Stimulated activated CD8-positive, alpha-beta memory T cell treated with anti-CD3 and anti-CD28 coated beads, Interleukin-7, amount 100 ng/mL, for 4 hours (primary cell): ENCODE data around the gene CD247.

Experiments
- DNase-seq, 2 donors: peaks; one replicate each; pipeline ENCODE4 v3.0.0-alpha.2; 2020; ENCODE audit warnings: low read depth in 2 of 2

CD247 gene

DNA sequence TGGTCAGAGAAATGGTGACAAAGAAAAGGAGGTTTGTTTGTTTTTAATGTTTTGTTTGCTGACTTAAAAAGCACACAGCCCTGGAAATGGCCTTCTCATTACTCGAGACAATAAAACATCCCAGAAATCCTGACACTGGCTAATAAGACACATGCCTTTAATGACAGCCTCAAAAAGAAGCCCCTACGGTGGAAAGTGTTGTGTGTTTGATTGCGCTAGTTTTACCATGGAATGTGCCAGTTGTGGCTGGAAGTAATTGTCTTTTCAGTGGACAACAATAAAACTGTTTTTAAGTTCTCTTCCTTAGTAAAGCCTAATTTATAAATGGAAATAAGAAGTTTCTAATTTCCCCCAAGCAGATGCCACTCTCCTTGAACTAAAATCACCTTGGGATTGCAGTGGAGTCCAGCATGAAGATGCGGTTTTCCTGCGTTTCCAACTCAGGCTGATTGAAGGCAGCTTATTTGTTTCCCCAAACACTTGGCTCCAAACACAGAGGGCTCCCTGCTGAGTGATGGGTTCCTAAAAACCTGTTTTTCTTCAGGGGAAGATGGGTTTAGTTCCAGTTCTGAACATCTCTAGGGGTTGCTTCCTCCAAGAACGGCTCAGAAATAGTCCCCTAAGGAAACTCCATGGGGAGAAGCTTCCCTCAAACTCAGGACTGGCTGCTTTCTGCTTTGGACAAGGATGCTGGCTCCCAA is 54.3 kb downstream of the CD247 start:
- no peak for DNase-seq

DNA sequence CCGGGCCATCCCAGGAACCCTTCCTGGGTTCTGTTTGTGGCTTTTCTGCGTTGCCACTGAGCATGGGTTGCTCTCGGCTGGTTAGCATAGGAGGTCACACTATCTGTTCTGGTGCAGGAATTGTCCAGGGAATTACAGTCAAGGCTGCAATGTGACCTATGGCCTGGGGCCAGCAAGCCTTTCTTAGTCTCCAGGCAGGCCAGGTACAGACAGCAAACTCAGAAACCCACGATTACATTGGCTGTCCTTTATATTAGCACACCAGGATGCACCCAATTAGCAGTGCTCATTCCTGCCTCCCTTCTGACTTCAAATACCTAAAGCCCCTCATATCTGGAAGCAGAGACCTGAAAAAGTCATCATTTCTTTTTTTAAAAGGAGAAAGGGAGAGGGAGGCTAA is 55.2 kb downstream of the CD247 start:
- DNase-seq, result no peak

DNA sequence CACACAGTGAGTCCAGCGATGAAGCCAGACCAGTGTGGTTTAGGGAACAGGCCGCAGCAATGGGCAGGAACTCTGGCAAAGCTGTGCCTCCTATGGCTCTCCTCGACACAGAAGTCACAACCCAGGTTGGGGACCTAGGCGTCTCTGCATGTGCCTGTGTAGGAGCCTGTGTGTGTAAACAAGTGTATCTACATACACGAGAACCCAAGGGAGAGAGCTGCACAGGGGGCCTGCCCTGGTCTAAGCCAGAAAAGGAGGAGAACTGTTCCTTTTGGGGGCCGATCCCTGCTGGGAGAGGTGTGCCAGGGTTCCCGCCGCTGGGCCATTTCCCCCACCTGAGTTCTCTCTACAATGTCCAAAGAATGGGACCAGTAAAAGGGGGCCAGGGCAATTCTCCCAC is 56.0 kb downstream of the CD247 start:
- DNase-seq, result no peak

DNA sequence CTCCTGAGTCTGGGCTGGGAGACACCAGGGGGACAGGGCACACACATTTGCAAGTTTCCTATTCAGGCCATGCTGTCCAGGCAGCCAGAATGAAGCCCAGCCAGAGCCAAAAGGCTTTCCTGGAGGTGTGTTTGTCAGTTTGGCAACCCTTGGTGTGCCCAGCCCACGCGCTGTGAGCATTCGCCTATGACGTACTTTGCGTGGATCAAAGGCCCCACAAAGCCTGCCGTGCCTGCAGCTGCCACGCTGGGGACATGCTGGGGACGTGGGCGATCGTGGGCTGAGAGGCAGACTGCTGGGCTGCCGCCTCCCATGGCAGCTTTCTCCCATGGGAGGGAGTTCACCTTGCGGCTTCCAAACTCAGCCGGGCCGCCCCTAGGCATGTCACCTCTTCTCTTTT is 57.5 kb downstream of the CD247 start:
- DNase-seq, result peak; percentile 50 to 66

DNA sequence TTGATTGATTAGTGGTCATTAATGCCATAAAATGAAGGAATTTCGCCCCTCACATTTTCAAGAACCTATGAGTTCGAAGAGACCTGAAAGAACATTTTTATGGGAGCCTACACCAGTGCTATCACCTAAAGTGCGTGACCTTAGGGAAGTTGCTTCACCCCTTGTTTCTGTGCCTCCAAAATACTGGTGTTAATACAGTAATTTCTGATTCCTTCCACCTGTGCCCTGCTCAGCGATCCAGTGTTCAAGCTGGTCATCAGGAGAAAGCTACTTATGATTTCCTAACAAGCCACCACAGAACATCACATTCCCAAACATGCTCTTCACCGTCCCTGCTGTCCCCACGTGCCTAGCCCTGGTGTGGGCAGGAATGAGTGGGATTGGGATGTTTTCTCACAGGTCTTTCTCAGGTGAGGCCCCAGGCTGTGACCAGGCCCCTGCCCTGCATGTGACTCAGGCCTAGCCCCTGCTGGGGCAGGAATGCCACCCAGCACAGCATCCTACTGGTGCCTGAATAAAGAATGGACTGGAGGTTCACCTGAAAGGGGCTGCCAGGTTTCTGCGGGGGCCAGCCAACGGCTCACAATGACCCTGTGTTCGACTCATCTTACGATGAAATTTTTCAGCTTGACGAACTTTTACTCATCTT is 60.3 kb downstream of the CD247 start:
- DNase-seq, result no peak

DNA sequence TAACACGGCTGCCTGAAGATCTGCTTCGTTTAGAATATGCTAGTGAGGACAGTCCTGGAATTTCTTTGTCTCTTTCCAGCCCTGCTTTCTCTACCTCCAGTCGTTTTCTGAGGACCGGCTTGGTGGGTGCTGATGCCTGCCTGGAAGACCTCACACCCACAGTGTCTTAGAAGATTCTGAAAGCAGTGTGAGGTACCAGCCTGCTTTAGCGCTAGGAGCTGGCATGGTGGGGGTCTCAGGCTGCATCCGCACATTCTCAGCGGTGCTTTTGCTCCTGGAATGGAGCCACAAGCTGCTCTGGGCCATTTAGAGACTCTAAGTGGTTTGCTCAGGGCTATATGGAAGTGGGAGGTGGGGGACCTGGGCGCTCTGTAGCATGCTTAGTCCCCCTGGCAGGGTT is 61.4 kb downstream of the CD247 start:
- no peak for DNase-seq

DNA sequence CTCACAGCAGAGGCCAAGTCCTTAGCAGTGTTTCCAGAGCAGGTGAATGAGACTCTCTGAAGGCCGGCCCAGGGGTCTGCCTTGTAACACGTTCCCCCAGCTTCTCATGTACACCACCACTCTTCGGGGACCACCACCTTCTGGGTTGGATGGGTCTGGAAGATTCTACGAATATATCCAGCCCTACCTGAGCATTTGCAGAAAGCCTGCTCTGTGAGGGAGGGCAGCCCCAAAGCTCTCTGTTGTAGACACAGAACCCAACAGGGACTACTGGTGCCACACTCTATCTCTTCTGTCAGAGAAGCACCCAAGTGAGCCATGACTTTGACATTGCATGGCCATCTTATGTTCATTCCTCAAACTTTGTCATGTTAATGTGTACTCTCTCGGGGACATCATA is 61.8 kb downstream of the CD247 start:
- no peak for DNase-seq

DNA sequence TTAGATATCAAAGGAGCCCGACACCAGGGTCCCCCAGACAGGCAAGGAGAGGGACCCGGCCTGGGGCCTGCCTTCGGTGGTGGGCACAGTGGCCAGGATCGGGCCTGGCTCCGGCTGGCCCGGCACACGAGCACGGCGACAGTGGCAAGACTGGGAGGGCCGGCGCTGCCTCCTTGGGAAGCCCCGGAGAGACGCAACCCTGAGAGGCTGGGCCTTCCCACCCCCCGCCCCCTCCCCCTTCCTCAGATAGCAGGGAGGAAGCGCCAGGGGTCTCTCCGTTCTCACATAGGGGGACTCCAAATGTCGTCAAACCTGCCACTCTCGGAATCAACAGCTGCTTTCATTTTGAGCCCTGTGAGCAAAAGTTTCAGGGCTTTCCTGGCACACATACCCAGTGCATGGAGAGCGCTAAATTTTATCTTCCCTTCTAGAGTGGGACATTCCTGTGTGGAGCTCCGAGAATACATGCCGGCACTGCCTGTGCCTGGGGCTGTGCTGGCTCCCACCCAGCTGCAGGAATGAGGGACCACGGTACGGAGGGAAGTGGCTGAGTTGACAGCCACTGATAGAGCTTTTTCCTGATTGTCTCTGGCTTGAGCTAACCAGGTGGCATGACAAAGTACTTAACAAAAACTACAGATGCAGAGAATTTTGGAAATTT is 62.4 kb downstream of the CD247 start:
- no peak for DNase-seq

DNA sequence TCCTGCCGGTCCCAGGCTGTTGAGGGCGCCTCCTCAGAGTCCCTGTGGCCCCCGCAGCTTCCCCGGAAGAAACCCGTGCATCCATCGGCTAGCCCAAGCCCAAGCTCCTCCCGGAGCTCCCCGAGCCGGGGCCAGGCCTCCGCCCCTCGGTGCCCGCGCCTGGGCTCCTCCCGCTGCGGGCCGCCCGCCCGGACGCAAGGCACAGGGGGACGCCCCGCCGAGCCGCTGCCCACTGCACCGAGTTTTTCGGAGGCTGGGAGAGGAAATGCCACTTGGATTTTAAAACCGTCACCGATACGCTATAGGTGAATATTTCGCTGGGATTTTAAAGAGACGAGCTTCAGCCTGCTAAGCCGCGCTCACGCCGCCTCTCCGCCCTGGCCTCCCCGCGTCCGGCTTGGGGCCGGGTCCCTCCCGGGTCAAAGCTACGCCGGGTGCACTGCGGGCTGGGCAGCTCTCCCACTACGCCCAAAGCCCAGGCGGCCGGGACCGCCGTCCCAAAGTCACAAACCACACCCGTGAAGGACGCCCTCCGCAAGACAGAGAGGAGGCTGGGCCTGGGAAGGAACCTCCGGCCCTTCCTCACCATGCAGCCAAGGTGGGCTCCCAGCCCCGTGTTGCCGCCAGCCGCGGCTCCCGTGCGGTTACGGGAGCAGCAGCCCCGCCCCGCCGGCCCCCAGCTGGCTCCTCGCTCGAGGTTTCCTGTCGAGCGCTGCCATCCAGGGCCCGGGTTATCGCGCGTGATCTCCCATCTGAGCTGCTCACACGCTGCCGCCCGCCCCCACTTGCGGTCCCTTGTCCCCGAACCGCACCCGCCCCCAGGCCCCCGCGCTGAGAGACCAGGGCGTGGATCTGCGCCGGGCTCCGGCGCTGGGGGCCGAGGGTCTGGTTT is 63.2 kb downstream of the CD247 start:
- peak; percentile 65 to 77 for DNase-seq

DNA sequence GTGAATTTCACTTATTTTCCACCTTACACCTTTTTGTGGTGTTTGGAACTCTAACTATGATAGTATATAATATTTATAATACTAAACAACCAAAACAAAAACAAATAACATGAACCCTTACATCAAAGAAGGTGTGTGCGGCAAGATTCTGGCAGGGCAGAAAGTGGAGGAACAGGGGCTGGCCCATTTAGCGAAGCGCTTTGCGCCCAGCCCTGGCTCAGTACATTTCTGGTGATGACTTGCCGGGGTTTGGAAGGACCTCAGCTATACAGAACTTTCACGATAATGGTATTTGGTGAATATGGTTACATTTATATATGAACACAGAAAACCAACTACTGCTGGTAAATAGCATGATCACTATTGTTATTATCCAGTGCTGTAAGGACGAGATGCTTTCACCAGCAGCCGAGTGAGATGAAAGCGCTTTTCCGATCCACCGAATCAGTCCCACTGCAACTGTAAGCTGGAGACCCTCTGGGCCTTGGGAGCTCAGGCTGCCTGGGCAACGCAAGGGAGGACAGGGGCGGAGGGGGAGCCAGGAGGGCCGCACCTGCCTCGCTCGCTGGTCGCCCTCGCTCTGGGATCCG is 63.9 kb downstream of the CD247 start:
- no peak for DNase-seq

DNA sequence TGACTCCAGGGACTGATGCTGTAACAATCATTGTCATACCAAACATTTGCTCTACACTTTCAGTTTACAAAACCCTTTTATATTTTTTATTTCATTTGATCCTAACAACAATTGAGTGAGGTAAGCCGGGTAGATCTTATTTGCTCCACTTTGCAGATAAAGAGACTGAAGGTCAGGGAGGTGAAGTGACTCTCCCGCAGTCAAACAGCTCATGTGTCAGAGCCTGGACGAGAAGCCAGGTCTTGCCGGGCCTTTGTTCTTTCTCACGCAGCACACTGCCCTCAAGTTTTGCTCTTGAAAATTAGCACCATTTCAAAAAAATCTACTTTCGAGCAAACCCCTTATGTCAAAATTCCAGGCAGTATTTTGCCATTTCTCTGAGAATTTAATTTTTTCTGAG is 65.2 kb downstream of the CD247 start:
- no peak for DNase-seq

DNA sequence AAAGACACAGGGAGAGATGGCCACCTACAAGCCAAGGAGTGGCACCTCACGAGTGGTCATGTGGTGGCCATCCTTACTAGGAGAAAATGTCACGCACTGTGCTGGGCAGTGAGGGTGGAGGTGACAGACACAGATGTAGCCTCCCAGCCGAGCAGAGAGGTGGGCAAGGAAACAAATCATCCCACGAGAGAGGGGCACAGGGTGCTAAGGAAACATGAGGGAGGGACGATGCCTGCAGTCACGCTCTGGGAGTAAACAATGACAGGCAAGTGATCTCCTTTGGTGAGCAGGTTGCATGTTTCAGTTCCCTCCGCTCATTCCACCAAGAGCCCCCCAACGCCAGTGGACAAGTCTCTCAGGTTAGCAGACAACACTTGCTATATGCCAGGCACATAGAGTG is 65.8 kb downstream of the CD247 start:
- DNase-seq, result no peak

DNA sequence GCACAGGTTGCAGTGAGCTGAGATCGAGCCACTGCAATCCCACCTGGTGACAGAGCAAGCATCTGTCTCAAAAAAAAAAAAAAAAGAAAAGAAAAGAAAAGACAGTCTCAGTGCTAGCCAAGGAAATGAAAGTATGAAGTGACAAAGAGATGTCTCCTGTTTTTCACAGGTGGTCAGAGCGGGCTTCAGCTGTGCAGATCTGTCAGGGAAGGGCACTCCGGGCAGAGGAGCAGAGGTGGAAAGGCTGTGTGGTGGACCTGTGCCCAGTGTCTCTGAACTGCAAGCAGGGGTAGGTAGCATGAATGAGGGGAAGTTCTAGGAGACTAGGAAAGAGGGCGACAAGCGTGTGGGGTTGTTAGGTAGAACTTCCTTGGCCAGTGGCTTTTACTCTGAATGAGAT is 67.5 kb downstream of the CD247 start:
- DNase-seq, result no peak

DNA sequence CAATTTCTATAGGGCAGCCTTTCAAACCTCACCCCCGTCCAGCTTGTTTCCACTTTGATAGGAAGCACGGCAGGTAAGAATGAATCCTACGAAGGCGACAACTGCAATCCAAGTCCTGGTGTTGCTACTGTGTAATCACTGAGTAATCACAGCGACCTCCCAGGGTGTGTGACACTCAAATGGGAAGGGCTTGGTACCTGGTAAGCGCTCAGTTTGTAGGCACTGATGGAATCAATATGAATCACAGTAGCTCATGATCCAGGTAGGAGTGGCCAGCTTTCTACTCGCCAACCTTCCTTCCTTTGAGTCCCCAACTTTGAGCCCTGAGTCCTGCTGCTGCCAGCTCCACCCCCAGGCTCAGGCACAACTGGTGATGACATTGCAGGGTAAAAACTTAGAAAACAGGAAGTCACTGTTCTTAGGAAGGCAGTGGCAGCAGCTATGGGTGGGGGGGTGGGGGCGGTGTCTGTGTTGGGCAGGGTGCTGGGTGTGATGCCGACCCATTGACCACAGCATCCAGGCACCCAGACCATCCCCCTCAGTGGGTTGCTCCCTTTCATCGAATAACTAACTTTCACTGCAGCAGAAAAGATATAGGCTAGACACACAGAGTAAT is 70.7 kb downstream of the CD247 start:
- DNase-seq, result peak; percentile 63 to 64

DNA sequence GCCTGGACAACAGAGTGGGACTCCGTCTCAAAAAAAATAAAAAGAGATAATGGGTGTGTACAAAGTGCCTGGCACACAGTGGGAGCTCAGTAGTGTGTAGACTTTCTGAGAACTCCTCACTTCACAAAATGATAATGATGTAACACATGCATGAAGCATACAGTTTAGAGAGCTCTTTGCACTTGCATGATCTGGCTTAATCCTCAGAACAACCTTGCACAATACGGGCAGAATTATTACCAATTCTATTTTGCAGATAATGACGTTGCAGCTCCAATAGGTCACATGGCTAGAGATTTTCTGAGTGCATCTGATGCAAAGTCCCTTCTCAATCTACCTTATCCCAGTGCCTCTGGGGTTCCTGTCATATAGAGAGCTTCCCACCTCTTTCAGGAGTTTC is 71.4 kb downstream of the CD247 start:
- no peak for DNase-seq

DNA sequence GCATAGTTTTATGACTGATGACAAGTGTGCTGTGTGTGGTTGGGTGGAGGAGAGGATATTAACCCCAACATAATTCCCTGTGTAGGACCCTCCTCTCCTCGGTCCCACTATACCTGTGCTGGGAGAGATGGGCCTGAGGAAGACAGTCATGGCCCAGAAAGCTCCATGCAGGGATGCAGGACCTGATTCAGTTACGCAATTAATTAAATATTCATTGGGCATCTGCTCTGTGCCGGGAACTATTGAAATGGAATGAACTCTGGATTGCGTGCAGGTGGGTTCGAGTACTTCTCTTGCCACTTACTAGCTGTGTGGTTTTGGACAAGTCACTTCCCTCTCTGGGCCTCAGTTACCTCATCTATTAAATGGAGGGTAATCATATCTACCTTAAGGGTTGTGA is 74.6 kb downstream of the CD247 start:
- DNase-seq, result no peak

DNA sequence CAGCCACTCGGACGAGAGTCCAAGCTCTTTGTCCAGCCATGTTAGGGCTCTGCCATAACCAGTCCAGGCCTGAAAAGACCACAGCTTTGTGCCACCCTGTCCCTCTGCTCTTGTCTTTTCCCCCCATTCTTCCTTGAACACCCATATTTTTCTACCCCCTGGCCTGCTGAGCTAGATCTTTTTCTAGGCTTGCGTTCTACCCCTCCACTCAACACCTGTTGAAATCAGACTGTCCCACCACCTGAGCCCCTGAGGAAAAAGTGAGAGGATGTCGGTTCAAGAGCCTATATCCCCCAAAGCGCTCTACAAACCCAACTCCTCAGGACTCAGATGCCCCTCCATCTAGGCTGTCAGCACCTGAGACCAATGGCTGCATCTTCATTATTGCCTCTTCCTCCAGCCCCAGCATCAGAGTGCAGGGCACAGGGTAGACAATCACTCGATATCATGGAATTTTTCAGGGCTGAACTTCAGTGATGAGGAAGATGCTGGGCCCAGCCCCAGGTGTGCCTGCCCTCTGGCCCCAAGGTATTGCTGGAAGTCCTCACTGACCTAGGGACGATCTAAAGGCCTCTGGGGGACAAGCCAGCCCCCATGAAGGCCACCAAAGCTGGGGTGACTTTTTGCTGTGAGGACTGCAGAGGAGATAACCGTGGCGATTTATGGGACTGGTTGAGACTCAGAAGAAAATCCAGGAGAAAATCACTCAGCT is 75.3 kb downstream of the CD247 start:
- no peak for DNase-seq

DNA sequence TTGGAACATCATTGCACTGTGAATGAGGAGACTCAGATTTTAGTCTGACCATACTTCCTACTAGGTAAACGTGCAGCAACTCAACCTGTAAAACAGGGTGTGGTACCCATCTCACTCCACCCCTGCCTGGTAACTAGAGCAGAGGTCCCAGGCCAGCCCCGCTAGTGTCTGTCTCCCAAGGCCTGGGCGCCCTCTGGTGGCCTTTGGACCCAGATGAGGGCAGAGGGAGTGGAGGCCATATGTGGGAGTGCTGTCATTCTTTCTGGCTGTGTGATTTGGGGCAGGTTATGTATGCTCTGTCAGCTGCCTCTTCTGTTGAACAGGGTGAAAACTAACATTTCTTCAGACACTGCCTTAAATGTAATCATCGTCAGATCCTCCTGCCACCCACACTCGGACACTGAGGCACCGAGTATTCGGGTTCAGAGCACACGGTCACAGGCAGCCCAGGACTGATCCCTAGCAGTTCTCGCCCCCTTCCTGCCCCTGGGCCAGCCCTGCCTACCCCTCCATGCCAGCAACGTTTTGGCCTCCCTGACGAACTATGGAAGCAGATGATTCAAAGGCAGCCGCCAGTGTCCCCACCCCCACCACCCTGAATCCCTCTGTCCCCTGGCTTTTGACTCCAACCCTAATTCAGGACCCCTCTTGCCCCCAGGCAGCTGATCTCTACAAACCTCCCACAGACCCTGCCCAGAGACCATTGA is 76.0 kb downstream of the CD247 start:
- DNase-seq, result peak; percentile 76 to 77

DNA sequence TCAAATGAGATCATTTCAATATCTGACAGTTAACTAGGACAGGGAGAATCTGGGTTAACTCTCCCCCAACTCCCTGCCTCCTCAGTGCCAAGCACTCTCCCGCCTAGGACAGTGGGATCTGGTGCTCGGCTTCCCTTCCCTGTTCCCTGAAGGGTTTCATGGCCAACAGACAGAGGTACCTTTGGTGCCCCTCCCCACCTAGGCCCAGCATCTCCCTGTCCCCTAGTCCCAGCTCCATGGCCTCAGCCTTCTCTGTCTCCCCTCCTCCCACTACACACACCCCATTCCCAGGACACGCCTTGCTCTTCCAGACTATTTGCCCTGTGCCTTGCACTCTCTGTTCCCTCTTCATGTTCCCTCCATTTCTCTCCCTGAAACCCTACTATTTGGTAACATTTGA is 77.1 kb downstream of the CD247 start:
- DNase-seq, result no peak

DNA sequence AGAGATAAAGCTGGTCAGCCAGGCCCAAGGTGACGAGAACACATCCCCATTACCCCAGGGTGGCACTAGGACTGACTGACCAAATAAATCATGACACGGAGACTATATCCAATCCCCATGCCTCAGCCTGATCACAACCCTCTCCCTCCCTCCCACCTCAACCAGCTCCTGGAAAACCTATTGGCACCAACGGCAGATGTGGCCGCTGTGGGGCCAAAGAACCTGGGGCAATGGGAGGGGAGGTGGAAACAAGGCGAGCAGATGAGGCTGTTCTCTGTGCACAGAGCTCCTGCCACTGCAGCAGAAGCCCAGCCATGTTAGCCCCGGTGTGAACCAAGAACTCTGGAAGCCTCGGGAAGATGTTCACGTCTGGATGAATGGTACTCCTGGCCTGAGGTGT is 77.6 kb downstream of the CD247 start:
- DNase-seq, result no peak
